Keratinocyte (primary cell): ENCODE results near the gene PHKA1.

ENCODE experiments used
- EZH2 ChIP-seq: IDR thresholded peaks from one replicate; pipeline ENCODE4 v1.6.1; 2012; ENCODE audit warnings: inconsistent platforms, mild to moderate bottlenecking, low read length, moderate library complexity
- TF ChIP-seq, protein P1 (sequence below), 3 experiments: IDR thresholded peaks in 1 of 3; conservative IDR thresholded peaks in 1 of 3; optimal IDR thresholded peaks in 1 of 3; 2 replicates in 2 of 3; 3 replicates in 1 of 3; pipeline versions ENCODE3 to v1.5.1; 2011; ENCODE audit warnings: low read length in 3 of 3, mild to moderate bottlenecking in 3 of 3, moderate library complexity in 2 of 3, control low read depth in 1 of 3, inconsistent platforms in 1 of 3; ENCODE audit not compliant: insufficient read depth in 2 of 3; ENCODE audit errors: extremely low read depth in 1 of 3

DNA sequence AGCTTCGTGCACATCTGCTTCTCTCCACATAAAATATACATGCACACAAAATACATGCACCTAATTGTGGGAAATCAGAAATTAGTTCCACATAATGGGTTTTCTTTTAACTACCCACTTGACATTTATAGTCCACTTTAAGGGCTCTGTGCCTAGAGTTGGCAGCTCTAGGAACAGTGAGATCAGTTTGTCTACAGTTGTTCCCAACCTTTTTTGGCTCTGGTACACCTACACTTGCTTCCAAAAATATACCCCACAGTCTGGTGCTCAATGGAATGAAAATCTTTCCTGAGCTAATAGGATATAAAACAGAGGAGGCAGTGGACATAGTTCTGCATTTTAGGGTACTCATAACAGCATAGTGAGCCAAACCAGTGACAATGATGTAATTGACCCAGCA lies 177.6 kb downstream of the PHKA1 start:
- TF ChIP-seq, protein P1, sequence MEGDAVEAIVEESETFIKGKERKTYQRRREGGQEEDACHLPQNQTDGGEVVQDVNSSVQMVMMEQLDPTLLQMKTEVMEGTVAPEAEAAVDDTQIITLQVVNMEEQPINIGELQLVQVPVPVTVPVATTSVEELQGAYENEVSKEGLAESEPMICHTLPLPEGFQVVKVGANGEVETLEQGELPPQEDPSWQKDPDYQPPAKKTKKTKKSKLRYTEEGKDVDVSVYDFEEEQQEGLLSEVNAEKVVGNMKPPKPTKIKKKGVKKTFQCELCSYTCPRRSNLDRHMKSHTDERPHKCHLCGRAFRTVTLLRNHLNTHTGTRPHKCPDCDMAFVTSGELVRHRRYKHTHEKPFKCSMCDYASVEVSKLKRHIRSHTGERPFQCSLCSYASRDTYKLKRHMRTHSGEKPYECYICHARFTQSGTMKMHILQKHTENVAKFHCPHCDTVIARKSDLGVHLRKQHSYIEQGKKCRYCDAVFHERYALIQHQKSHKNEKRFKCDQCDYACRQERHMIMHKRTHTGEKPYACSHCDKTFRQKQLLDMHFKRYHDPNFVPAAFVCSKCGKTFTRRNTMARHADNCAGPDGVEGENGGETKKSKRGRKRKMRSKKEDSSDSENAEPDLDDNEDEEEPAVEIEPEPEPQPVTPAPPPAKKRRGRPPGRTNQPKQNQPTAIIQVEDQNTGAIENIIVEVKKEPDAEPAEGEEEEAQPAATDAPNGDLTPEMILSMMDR (optimal IDR thresholded peaks at IDR 0.05 in 1 of 3, IDR thresholded peaks at IDR 0.05 in 1 of 3, conservative IDR thresholded peaks at IDR 0.05 in 1 of 3; ENCODE audit: extremely low read depth in 1 of 3, insufficient read depth in 2 of 3, low read length in 3 of 3), result no peak
- TF ChIP-seq EZH2, result no peak
